Large intestine (tissue), 3 donors: ENCODE measurements around the gene ADCY3. TPM values are rescaled to one million over a fixed set of nuclear protein-coding genes. Genes with fewer than 3 reads are reported as not detected.

Experiments used
- DNase-seq, 2 donors: peaks; one replicate each; pipeline versions ENCODE4 v3.0.0 to v3.0.0-alpha.2; 2013
- H3K27ac ChIP-seq: one replicate; pipeline ENCODE4 v1.5.1; 2013; ENCODE audit warnings: low read length
- H3K27me3 ChIP-seq: 2 replicates; pipeline ENCODE4 v1.6.1; 2013; ENCODE audit warnings: low read length; ENCODE audit not compliant: control insufficient read depth, insufficient read depth
- H3K36me3 ChIP-seq: 2 replicates; pipeline ENCODE4 v1.6.1; 2013; ENCODE audit warnings: low read length; ENCODE audit not compliant: control insufficient read depth, insufficient read depth
- H3K4me1 ChIP-seq: one replicate; pipeline ENCODE4 v1.6.1; 2013; ENCODE audit warnings: low read length; ENCODE audit not compliant: control insufficient read depth, insufficient read depth
- H3K4me3 ChIP-seq: one replicate; pipeline ENCODE4 v1.5.1; 2013; ENCODE audit warnings: low read length
- H3K9me3 ChIP-seq: one replicate; pipeline ENCODE4 v1.6.1; 2013; ENCODE audit warnings: mild to moderate bottlenecking, low read depth, low read length, moderate library complexity; ENCODE audit not compliant: control insufficient read depth
- WGBS: methylation state at CpG from one replicate; pipeline ENCODE4 v1.1.5; 2013; ENCODE audit warnings: low lambda C conversion rate; ENCODE audit not compliant: insufficient coverage; 5-methylcytosine and 5-hydroxymethylcytosine counted together
- polyA plus RNA-seq: library from polyadenylated mRNA; unstranded; fragments of 120-200 nt; gene quantifications from one replicate; pipeline ENCODE4 v1.2.1, GENCODE V29; 2013

ADCY3 gene
- polyA plus RNA-seq, 1 donor: 18.4 TPM

DNA sequence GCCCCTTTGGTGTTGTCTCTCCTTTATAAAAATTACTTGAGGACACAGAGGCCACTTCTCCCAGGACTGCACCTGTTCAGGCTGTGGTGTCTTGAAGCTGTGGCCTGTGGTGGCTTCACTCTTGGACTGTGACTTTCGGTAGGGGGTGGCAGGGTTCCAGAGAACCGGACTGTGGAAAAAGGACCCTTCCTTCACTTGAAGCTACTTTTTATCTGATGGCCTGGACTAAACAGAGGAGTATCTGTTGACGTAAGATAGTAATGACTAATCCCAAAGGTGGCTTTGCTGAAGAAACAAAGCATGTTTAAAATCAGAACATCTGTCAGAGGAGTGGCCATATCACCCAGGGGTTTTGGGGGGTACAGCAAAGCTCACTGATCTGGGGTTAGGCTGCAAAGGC is 66.0 kb downstream of the ADCY3 start:
- H3K36me3 ChIP-seq: no peaks in the 10 kb centered on the region
- no peaks in the 10 kb centered on the region for H3K27me3 ChIP-seq
- WGBS: no CpG with 5 or more reads among the region's 3 CpGs
- H3K27ac ChIP-seq: no peak overlapping the region
- H3K9me3 ChIP-seq: peaks cover 4% of the 10 kb centered on the region
- DNase-seq: no peak
- H3K4me3 ChIP-seq: no peak overlapping the region
- peaks cover 18% of the 10 kb centered on the region for H3K4me1 ChIP-seq

GRCh38 chr2:24853046-24853445 is 67.0 kb downstream of the ADCY3 start:
- H3K4me1 ChIP-seq: peaks cover 18% of the 10 kb centered on the region
- no peak for DNase-seq
- WGBS: 100% methylated on average over 4 of the region's 9 CpGs
- no peak overlapping the region for H3K27ac ChIP-seq
- H3K36me3 ChIP-seq: no peaks in the 10 kb centered on the region
- no peak overlapping the region for H3K4me3 ChIP-seq
- no peaks in the 10 kb centered on the region for H3K27me3 ChIP-seq
- peaks cover 10% of the 10 kb centered on the region for H3K9me3 ChIP-seq

- DNase-seq: no peak
- Histone ChIP-seq H3K27ac (no peak overlapping the region), H3K4me3 (no peak overlapping the region), H3K9me3 (peaks cover 13% of the 10 kb centered on the region), H3K4me1 (peaks cover 18% of the 10 kb centered on the region), H3K27me3 (no peaks in the 10 kb centered on the region), H3K36me3 (no peaks in the 10 kb centered on the region)
- WGBS: no CpG with 5 or more reads among the region's 23 CpGs
Measured at GRCh38 chr2:24852431-24853020, 67.5 kb downstream of the ADCY3 start.

GRCh38 chr2:24852026-24852425 is 68.0 kb downstream of the ADCY3 start:
- DNase-seq: no peak
- Histone ChIP-seq H3K9me3 (peaks cover 13% of the 10 kb centered on the region), H3K4me3 (no peak overlapping the region), H3K4me1 (peaks cover 18% of the 10 kb centered on the region), H3K36me3 (no peaks in the 10 kb centered on the region), H3K27me3 (no peaks in the 10 kb centered on the region), H3K27ac (no peak overlapping the region)
- WGBS: no CpG with 5 or more reads among the region's 13 CpGs

- Histone ChIP-seq H3K27ac (peak overlapping the region; percentile 39), H3K4me1 (peaks cover 13% of the 10 kb centered on the region), H3K27me3 (no peaks in the 10 kb centered on the region), H3K9me3 (peaks cover 13% of the 10 kb centered on the region), H3K36me3 (no peaks in the 10 kb centered on the region), H3K4me3 (no peak overlapping the region)
- peak in 1 of 2 donors; percentile 25 for DNase-seq
- WGBS: no CpG with 5 or more reads among the region's 7 CpGs
Measured at GRCh38 chr2:24850944-24851343, 69.1 kb downstream of the ADCY3 start.

GRCh38 chr2:24845691-24846090 is 74.3 kb downstream of the ADCY3 start:
- Histone ChIP-seq H3K4me1 (peaks cover 4% of the 10 kb centered on the region), H3K4me3 (no peak overlapping the region), H3K27ac (no peak overlapping the region), H3K27me3 (no peaks in the 10 kb centered on the region), H3K9me3 (peaks cover 10% of the 10 kb centered on the region), H3K36me3 (peaks cover 2% of the 10 kb centered on the region)
- WGBS: 100% methylated on average over 1 of the region's 5 CpGs
- no peak for DNase-seq

DNA sequence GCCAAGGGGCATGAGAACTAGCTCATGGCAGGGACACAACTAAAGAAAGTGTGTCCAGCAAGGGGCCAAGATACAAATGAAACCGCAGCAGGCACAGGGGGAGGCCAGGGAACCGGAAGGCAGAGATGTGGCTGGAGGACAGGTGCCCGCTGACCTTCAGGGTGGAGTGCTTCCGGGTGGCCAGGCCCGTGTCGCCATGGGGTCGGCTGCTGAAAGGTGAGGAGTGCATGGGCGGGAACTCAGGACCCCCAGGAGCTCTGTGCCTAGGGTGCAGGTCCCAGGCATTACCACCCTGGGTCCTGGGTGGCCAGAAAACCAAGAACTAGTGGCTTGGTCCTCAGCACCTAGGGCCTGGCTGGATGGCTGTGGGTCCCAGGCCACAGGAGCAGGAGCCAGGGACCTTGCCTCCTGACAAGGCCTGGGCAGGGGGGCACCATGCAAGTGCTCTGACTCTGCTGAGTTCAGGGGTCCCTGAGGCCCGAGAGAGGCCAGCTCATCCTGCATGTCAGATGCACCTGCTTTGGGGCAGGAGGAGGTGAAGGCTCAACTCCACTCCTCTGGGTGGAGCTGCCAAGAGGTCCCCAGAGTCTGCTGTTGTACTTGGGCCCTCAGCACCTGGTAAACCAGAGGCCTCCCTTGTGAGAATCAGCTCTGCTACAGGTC is 75.9 kb downstream of the ADCY3 start:
- no CpG with 5 or more reads among the region's 9 CpGs for WGBS
- Histone ChIP-seq H3K36me3 (peaks cover 4% of the 10 kb centered on the region), H3K4me3 (no peak overlapping the region), H3K9me3 (peaks cover 10% of the 10 kb centered on the region), H3K4me1 (peaks cover 3% of the 10 kb centered on the region), H3K27ac (no peak overlapping the region), H3K27me3 (no peaks in the 10 kb centered on the region)
- DNase-seq: no peak

DNA sequence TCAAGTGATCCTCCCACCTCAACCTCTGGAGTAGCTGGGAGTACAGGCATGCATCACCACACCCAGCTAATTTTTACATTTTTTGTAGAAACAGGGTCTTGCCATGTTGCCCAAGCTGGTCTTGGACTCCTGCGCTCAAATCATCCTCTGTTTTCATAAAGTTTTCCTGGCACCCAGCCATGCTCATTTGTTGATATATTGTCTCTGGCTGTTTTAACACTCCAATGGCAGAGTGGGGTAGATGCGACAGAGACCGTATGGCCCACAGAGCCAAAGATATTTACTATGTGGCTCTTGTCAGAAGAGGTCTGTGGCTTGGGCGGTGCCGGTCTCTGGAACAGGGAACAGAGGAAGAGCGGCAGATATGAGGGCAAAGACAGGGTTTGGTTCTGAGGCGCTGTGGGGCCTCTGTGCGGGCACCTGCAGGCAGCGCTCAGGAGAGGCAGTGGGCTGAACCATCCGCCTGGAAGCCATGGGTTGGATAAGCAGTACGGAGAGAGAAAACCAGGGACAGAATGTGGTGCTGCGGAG is 76.6 kb downstream of the ADCY3 start:
- Histone ChIP-seq H3K36me3 (peaks cover 7% of the 10 kb centered on the region), H3K27ac (no peak overlapping the region), H3K4me3 (no peak overlapping the region), H3K27me3 (no peaks in the 10 kb centered on the region), H3K4me1 (peaks cover 3% of the 10 kb centered on the region), H3K9me3 (peaks cover 4% of the 10 kb centered on the region)
- no CpG with 5 or more reads among the region's 12 CpGs for WGBS
- no peak for DNase-seq

DNA sequence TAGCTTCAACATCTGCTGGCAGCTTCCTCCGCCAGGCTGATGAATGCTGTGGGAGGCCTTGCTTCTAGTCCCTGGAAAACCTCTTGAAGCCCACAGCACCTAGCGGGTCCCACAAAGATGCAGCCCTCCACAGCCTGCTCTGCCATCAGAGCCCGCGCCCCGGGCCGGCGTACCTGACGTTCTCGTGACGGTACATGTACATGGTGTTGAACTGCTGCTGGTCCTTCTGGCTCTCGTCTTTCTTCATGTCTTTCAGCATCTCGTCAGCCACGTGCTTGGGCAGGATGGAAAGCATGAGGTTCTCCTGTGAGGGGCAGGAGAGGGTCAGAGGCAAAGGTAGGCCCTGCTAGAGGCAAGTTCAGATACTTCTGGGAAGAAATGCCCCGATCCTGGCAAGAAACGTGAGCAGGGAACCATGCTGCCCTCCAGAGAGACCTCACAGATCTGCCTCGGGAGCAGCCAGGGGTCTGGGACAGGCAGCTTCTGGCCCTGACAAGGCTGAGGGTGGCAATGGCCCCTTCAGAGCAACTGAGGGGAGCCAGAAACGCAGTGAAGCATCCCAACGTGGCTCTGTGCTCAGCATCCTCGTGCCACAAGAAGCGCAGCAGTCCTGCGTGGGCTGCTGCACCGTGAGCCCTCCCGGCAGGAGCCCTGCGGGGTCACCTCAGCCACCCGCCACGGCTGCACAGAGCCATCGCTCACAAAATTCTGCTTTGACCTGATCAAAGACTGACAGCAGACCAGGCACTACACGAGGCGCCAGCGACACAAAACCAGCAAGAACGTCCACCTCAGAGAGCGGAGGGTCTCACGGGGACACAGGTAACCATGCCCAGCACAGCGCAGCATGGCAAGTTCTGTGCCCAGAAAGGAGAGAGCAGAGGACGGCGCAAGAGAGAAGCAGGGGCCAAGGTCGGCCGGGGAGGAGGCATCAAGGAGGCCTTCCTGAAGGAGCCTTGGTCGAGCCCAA is 77.7 kb downstream of the ADCY3 start:
- DNase-seq: no peak
- no peak overlapping the region for H3K27ac ChIP-seq
- no CpG with 5 or more reads among the region's 39 CpGs for WGBS
- no peaks in the 10 kb centered on the region for H3K27me3 ChIP-seq
- H3K4me1 ChIP-seq: peaks cover 3% of the 10 kb centered on the region
- H3K4me3 ChIP-seq: no peak overlapping the region
- H3K9me3 ChIP-seq: no peaks in the 10 kb centered on the region
- peaks cover 8% of the 10 kb centered on the region for H3K36me3 ChIP-seq
